ENCODE data around the gene SDF2. TPM values are rescaled to one million over a fixed set of nuclear protein-coding genes. Genes with fewer than 3 reads are reported as not detected.
A peak's percentile ranks its signal among the peaks of the same experiment; 100 is the strongest.

Gene SDF2
- total RNA-seq, 1 donor from 2014 or later: 73.0 TPM

DNA sequence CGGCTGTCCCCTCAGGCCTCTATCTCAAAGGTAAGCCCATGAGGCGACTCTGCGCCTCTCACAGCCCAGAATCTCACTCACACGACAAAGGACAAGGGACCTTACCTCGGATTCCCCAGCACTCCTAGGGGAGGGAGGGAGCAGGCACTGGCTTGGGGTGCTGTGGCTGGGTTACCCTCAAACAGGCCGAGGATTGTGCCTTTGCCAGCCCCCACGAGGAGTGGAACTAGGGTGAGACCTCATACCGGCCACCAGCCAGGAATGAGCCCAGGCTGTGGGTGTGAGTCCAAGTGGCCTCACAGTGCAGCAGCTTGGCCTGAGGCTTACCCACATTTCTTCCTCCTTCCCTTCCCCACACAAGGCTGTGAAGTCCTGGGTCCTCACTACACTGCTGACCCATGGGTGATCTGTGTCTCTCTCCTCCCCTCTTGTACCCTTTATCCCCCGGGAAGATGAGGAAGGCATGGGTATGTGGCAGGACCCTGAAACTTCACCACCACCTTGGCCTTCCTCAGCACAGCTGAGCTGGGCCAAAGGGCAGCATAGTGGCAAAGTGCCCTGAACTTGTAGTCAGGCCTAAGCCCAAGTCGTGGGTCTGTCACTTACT lies 44.1 kb upstream of the SDF2 start:
- TF ChIP-seq, protein P1, sequence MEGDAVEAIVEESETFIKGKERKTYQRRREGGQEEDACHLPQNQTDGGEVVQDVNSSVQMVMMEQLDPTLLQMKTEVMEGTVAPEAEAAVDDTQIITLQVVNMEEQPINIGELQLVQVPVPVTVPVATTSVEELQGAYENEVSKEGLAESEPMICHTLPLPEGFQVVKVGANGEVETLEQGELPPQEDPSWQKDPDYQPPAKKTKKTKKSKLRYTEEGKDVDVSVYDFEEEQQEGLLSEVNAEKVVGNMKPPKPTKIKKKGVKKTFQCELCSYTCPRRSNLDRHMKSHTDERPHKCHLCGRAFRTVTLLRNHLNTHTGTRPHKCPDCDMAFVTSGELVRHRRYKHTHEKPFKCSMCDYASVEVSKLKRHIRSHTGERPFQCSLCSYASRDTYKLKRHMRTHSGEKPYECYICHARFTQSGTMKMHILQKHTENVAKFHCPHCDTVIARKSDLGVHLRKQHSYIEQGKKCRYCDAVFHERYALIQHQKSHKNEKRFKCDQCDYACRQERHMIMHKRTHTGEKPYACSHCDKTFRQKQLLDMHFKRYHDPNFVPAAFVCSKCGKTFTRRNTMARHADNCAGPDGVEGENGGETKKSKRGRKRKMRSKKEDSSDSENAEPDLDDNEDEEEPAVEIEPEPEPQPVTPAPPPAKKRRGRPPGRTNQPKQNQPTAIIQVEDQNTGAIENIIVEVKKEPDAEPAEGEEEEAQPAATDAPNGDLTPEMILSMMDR (IDR thresholded peaks at IDR 0.05): no peak
- peaks cover 8% of the 10 kb centered on the region for H3K4me1 Mint-ChIP-seq (ENCODE audit: unreplicated experiment)
- peak overlapping the region; percentile 23 for H3K27ac Mint-ChIP-seq (ENCODE audit: unreplicated experiment)
- no peaks in the 10 kb centered on the region for H3K9me3 Mint-ChIP-seq (ENCODE audit: unreplicated experiment)
- DNase-seq (ENCODE audit: extremely low spot score, unreplicated experiment): no peak
- H3K36me3 Mint-ChIP-seq (ENCODE audit: unreplicated experiment): peaks cover 17% of the 10 kb centered on the region
- H3K4me3 Mint-ChIP-seq (ENCODE audit: unreplicated experiment): no peak overlapping the region
- no peaks in the 10 kb centered on the region for H3K27me3 Mint-ChIP-seq (ENCODE audit: unreplicated experiment)

DNA sequence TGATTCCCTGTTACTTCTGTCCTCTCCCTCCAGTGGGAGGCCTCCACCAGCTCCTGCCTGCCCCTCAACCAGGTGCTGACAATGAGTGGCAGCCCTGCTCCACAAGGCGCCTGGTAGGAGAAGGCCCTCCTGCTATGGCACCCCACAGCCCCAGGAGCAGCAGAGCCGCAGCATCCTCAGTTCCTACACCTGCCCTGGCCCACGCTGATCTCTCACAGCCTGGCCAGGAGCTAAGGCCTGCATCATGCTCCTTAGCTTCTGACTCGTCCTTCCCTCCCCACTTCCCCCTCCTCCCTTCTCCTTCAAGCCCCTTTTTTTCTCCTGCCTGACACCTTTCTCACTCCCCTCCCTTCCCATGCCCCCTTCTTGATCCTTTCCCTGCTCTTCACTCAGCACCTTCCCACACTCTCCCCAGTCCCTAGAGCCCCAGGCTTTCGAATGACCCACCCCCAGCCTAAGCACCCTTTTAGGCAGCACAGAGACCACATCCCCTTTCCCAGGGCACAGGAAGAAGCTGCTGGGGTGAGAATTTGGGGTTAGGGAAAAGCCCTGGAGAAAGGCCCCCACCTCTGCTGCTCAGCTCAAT lies 43.5 kb upstream of the SDF2 start:
- Mint-ChIP-seq H3K4me3 (ENCODE audit: unreplicated experiment) (no peak overlapping the region), H3K36me3 (ENCODE audit: unreplicated experiment) (peaks cover 20% of the 10 kb centered on the region), H3K27ac (ENCODE audit: unreplicated experiment) (no peak overlapping the region), H3K4me1 (ENCODE audit: unreplicated experiment) (peaks cover 3% of the 10 kb centered on the region), H3K27me3 (ENCODE audit: unreplicated experiment) (no peaks in the 10 kb centered on the region), H3K9me3 (ENCODE audit: unreplicated experiment) (no peaks in the 10 kb centered on the region)
- TF ChIP-seq, protein P1 (IDR thresholded peaks at IDR 0.05): no peak
- no peak for DNase-seq (ENCODE audit: extremely low spot score, unreplicated experiment)

DNA sequence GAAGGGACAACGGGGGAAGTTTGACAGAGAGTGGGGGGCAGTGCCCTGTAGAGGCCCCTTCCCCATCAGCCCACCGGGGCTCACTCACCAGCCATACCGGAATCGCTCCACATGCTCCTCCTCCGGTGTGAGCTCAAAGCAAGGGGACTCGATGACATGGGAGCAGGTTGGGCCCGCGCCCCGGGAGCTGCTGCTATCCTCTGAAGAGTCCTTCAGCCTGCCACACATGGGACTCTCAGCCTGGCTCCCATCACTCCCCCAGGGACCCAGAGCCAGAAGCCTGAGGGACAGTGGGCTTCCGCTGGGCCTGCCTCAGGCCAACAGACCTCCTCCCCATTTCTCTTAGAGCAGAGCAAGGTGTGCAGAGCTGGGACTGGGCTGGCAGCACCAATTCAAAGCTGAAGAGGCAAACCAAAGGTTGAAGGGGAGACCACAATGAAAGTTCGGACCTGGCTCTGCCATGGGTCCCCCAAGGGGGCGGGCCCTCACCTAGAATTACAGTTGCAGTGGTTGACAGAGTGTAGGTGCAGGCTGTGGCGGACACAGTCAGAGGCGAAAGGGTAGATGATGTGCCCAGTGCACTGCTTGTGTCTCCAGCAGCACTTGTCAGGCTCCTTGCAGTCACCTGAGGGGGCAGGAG lies 42.6 kb upstream of the SDF2 start:
- no peak overlapping the region for H3K27ac Mint-ChIP-seq (ENCODE audit: unreplicated experiment)
- no peaks in the 10 kb centered on the region for H3K9me3 Mint-ChIP-seq (ENCODE audit: unreplicated experiment)
- no peaks in the 10 kb centered on the region for H3K27me3 Mint-ChIP-seq (ENCODE audit: unreplicated experiment)
- no peaks in the 10 kb centered on the region for H3K4me1 Mint-ChIP-seq (ENCODE audit: unreplicated experiment)
- H3K36me3 Mint-ChIP-seq (ENCODE audit: unreplicated experiment): peaks cover 25% of the 10 kb centered on the region
- H3K4me3 Mint-ChIP-seq (ENCODE audit: unreplicated experiment): no peak overlapping the region
- no peak for DNase-seq (ENCODE audit: extremely low spot score, unreplicated experiment)
- TF ChIP-seq, protein P1 (IDR thresholded peaks at IDR 0.05): no peak

DNA sequence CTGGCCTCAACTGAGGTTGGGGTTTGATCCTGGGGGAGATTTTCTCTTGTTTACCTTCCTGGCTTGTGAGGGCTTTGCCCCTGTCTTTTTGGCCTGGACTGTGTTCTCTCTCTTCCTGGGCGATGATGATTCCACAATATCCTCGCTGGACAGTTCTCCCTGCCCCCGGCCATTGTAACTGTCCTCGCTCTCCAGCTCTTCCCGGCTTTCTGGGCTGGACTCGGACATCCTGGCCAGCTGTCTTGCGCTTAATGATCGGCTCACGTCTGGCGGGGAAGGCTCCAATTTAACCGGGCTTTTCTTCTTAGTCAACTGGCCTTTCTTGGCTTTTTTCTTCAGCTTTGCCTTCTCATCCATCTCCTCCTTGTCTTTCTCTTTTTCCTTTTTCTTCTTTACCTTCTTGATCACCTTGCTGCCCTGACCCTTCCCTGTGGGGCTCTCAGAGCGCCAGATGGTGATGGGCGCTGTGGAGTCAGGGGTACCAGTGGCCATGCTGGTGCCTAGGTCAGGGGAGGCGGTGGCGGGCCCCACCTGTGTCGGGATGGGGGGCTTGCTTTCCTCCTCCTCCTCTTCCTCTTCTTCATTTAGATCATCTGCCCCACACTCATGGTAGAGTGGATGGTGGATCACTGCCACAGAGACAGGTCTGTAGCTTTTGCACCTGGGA lies 42.0 kb upstream of the SDF2 start:
- Mint-ChIP-seq H3K27ac (ENCODE audit: unreplicated experiment) (no peak overlapping the region), H3K9me3 (ENCODE audit: unreplicated experiment) (no peaks in the 10 kb centered on the region), H3K4me1 (ENCODE audit: unreplicated experiment) (no peaks in the 10 kb centered on the region), H3K4me3 (ENCODE audit: unreplicated experiment) (no peak overlapping the region), H3K36me3 (ENCODE audit: unreplicated experiment) (peaks cover 25% of the 10 kb centered on the region), H3K27me3 (ENCODE audit: unreplicated experiment) (no peaks in the 10 kb centered on the region)
- TF ChIP-seq, protein P1 (IDR thresholded peaks at IDR 0.05): no peak
- DNase-seq (ENCODE audit: extremely low spot score, unreplicated experiment): no peak

DNA sequence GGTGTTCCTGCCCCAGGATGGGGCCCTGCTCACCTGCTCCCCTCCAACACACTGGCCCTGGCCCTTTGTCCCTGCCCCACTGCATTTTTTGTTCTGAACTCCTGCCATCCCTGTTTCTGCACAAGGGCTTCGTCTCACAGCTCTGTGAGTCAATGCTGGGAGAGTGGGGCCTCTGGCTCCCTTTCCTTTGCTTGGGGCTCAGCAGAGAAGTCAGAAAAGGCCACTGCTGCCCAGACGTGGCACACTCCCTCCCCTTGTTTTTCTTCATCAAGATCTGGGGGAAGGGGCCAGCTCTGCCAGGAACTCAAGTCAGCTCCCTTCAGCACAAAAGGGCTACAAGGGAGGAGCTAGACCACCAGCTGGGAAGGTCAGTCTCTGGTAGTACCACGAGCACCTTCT lies 41.0 kb upstream of the SDF2 start:
- TF ChIP-seq, protein P1 (IDR thresholded peaks at IDR 0.05): no peak
- peaks cover 25% of the 10 kb centered on the region for H3K36me3 Mint-ChIP-seq (ENCODE audit: unreplicated experiment)
- H3K9me3 Mint-ChIP-seq (ENCODE audit: unreplicated experiment): no peaks in the 10 kb centered on the region
- no peaks in the 10 kb centered on the region for H3K4me1 Mint-ChIP-seq (ENCODE audit: unreplicated experiment)
- H3K27ac Mint-ChIP-seq (ENCODE audit: unreplicated experiment): no peak overlapping the region
- H3K27me3 Mint-ChIP-seq (ENCODE audit: unreplicated experiment): no peaks in the 10 kb centered on the region
- H3K4me3 Mint-ChIP-seq (ENCODE audit: unreplicated experiment): no peak overlapping the region
- no peak for DNase-seq (ENCODE audit: extremely low spot score, unreplicated experiment)
